IPS DF 6.9 (cell line): ENCODE measurements around the gene BPIFB1.

Experiments
- DNase-seq: peaks from one replicate; pipeline ENCODE4 v3.0.0-alpha.2; 2013; ENCODE audit warnings: low read depth, low spot score
- H3K27ac ChIP-seq: one replicate; pipeline ENCODE4 v1.5.1; 2013; ENCODE audit warnings: low read length, control low read depth
- H3K27me3 ChIP-seq: 2 replicates; pipeline ENCODE4 v1.6.1; 2013; ENCODE audit warnings: mild to moderate bottlenecking, low read length; ENCODE audit not compliant: control insufficient read depth, insufficient read depth
- H3K36me3 ChIP-seq: 2 replicates; pipeline ENCODE4 v1.6.1; 2013; ENCODE audit warnings: low read length; ENCODE audit not compliant: control insufficient read depth, insufficient read depth
- H3K4me1 ChIP-seq: 2 replicates; pipeline ENCODE4 v1.6.1; 2013; ENCODE audit warnings: low read length; ENCODE audit not compliant: control insufficient read depth, insufficient read depth
- H3K4me3 ChIP-seq: 2 replicates; pipeline ENCODE4 v1.5.1; 2013; ENCODE audit warnings: mild to moderate bottlenecking, low read length
- H3K9me3 ChIP-seq: 2 replicates; pipeline ENCODE4 v1.6.1; 2013; ENCODE audit warnings: low read length, inconsistent platforms; ENCODE audit not compliant: control insufficient read depth, insufficient read depth
- WGBS: extraction: QIAGEN DNeasy Blood & Tissue Kit; methylation state at CpG from one replicate; pipeline ENCODE4 v1.1.7; 2013; ENCODE audit warnings: mixed read lengths, missing lambda C conversion rate; ENCODE audit not compliant: insufficient read length, insufficient coverage; 5-methylcytosine and 5-hydroxymethylcytosine counted together

Gene BPIFB1

GRCh38 chr20:33309631-33310030 lies 26.6 kb downstream of the BPIFB1 start:
- no CpG with 5 or more reads among the region's 2 CpGs for WGBS
- no peaks in the 10 kb centered on the region for H3K9me3 ChIP-seq
- no peak overlapping the region for H3K27ac ChIP-seq
- no peaks in the 10 kb centered on the region; the same call in 1 of the 2 replicates for H3K4me1 ChIP-seq
- H3K36me3 ChIP-seq: no peaks in the 10 kb centered on the region
- DNase-seq: no peak
- H3K27me3 ChIP-seq: no peaks in the 10 kb centered on the region
- H3K4me3 ChIP-seq: no peak overlapping the region

GRCh38 chr20:33310327-33310899 lies 27.4 kb downstream of the BPIFB1 start:
- Histone ChIP-seq H3K36me3 (no peaks in the 10 kb centered on the region), H3K9me3 (no peaks in the 10 kb centered on the region), H3K4me1 (no peaks in the 10 kb centered on the region; the same call in 1 of the 2 replicates), H3K4me3 (no peak overlapping the region), H3K27ac (no peak overlapping the region), H3K27me3 (no peaks in the 10 kb centered on the region)
- no peak for DNase-seq
- no CpG with 5 or more reads among the region's 6 CpGs for WGBS

GRCh38 chr20:33311011-33311410 lies 28.0 kb downstream of the BPIFB1 start:
- Histone ChIP-seq H3K27me3 (no peaks in the 10 kb centered on the region), H3K36me3 (no peaks in the 10 kb centered on the region), H3K27ac (no peak overlapping the region), H3K4me3 (no peak overlapping the region), H3K4me1 (no peaks in the 10 kb centered on the region), H3K9me3 (no peaks in the 10 kb centered on the region)
- DNase-seq: no peak
- WGBS: no CpG with 5 or more reads among the region's 8 CpGs

- Histone ChIP-seq H3K27ac (no peak overlapping the region), H3K36me3 (no peaks in the 10 kb centered on the region), H3K27me3 (no peaks in the 10 kb centered on the region), H3K9me3 (no peaks in the 10 kb centered on the region), H3K4me3 (no peak overlapping the region), H3K4me1 (no peaks in the 10 kb centered on the region)
- no CpG with 5 or more reads among the region's 4 CpGs for WGBS
- no peak for DNase-seq
These were observed 29.0 kb downstream of the BPIFB1 start for GRCh38 chr20:33311996-33312395.

GRCh38 chr20:33312583-33312982 lies 29.6 kb downstream of the BPIFB1 start:
- WGBS: no CpG with 5 or more reads among the region's 11 CpGs
- Histone ChIP-seq H3K4me1 (no peaks in the 10 kb centered on the region), H3K4me3 (no peak overlapping the region), H3K27me3 (no peaks in the 10 kb centered on the region), H3K9me3 (no peaks in the 10 kb centered on the region), H3K27ac (no peak overlapping the region), H3K36me3 (no peaks in the 10 kb centered on the region)
- DNase-seq: no peak

- H3K4me1 ChIP-seq: no peaks in the 10 kb centered on the region
- H3K27me3 ChIP-seq: no peaks in the 10 kb centered on the region
- H3K9me3 ChIP-seq: no peaks in the 10 kb centered on the region
- no peak overlapping the region for H3K4me3 ChIP-seq
- no peaks in the 10 kb centered on the region for H3K36me3 ChIP-seq
- no CpG with 5 or more reads among the region's 7 CpGs for WGBS
- no peak overlapping the region for H3K27ac ChIP-seq
- DNase-seq: no peak
These were observed 30.8 kb downstream of the BPIFB1 start for GRCh38 chr20:33313686-33314314.

GRCh38 chr20:33316343-33316742 lies 33.3 kb downstream of the BPIFB1 start:
- no peaks in the 10 kb centered on the region for H3K4me1 ChIP-seq
- H3K27me3 ChIP-seq: no peaks in the 10 kb centered on the region
- no peak overlapping the region for H3K4me3 ChIP-seq
- no CpG with 5 or more reads among the region's 5 CpGs for WGBS
- no peak for DNase-seq
- H3K27ac ChIP-seq: no peak overlapping the region
- no peaks in the 10 kb centered on the region for H3K9me3 ChIP-seq
- H3K36me3 ChIP-seq: no peaks in the 10 kb centered on the region

- no peak for DNase-seq
- WGBS: no CpG with 5 or more reads among the region's 3 CpGs
These were observed 33.9 kb downstream of the BPIFB1 start for GRCh38 chr20:33316958-33317357.

GRCh38 chr20:33317424-33318095 lies 34.5 kb downstream of the BPIFB1 start:
- Histone ChIP-seq H3K9me3 (no peaks in the 10 kb centered on the region), H3K4me1 (no peaks in the 10 kb centered on the region), H3K36me3 (no peaks in the 10 kb centered on the region), H3K27ac (no peak overlapping the region), H3K4me3 (no peak overlapping the region), H3K27me3 (no peaks in the 10 kb centered on the region)
- WGBS: no CpG with 5 or more reads among the region's 14 CpGs
- DNase-seq: no peak

More at GRCh38 chr20:33316958-33317357, 33.9 kb downstream of the BPIFB1 start:
- H3K27ac ChIP-seq: no peak overlapping the region
- H3K36me3 ChIP-seq: no peaks in the 10 kb centered on the region
- no peak overlapping the region for H3K4me3 ChIP-seq
- no peaks in the 10 kb centered on the region for H3K9me3 ChIP-seq
- H3K27me3 ChIP-seq: no peaks in the 10 kb centered on the region
- H3K4me1 ChIP-seq: no peaks in the 10 kb centered on the region

GRCh38 chr20:33318096-33318429 lies 35.0 kb downstream of the BPIFB1 start:
- no peak for DNase-seq
- Histone ChIP-seq H3K27ac (no peak overlapping the region), H3K9me3 (no peaks in the 10 kb centered on the region), H3K27me3 (no peaks in the 10 kb centered on the region), H3K36me3 (no peaks in the 10 kb centered on the region), H3K4me1 (no peaks in the 10 kb centered on the region), H3K4me3 (no peak overlapping the region)
- no CpG with 5 or more reads among the region's 5 CpGs for WGBS
